BLaER1 treated with 17β-estradiol and CSF1 and Interleukin-3, amounts not matched to agents 10 nM and 100 nM (cell line): ENCODE measurements around the gene MDM4.

Experiments used
- H3K27ac ChIP-seq, 11 experiments: shearing (Covaris generic); formaldehyde crosslinking; 2 replicates each; pipeline ENCODE4 v1.8.1; 2022
- H3K27me3 ChIP-seq, 11 experiments: shearing (Covaris generic); formaldehyde crosslinking; 2 replicates each; pipeline ENCODE4 v1.8.1; 2022
- H3K36me3 ChIP-seq, 11 experiments: shearing (Covaris generic); formaldehyde crosslinking; 2 replicates each; pipeline ENCODE4 v1.8.1; 2022
- H3K4me1 ChIP-seq, 10 experiments: shearing (Covaris generic); formaldehyde crosslinking; 2 replicates each; pipeline ENCODE4 v1.8.1; 2022
- H3K4me2 ChIP-seq, 11 experiments: shearing (Covaris generic); formaldehyde crosslinking; 2 replicates each; pipeline ENCODE4 v1.8.1; 2022
- H3K4me3 ChIP-seq, 10 experiments: shearing (Covaris generic); formaldehyde crosslinking; 2 replicates each; pipeline ENCODE4 v1.8.1; 2022
- H3K9ac ChIP-seq, 11 experiments: shearing (Covaris generic); formaldehyde crosslinking; 2 replicates each; pipeline ENCODE4 v1.8.1; 2022
- H3K9me3 ChIP-seq, 11 experiments: shearing (Covaris generic); formaldehyde crosslinking; replicated peaks in 1 of 11; 2 replicates each; pipeline ENCODE4 v1.8.1; 2022
- H4K20me1 ChIP-seq, 11 experiments: shearing (Covaris generic); formaldehyde crosslinking; 2 replicates each; pipeline ENCODE4 v1.8.1; 2022
- Cebpa-rat ChIP-seq, 11 experiments: shearing (Covaris generic); IDR thresholded peaks; 2 replicates each; pipeline ENCODE4 v1.8.1; 2022

The MDM4 gene

GRCh38 chr1:204600968-204601367, 84.8 kb downstream of the MDM4 start:
- Histone ChIP-seq H4K20me1 (no peaks in the 10 kb centered on the region), H3K9ac (no peak overlapping the region), H3K4me3 (no peak overlapping the region), H3K27me3 (no peaks in the 10 kb centered on the region), H3K4me1 (peaks cover 0 to 11% (median 3%) of the 10 kb centered on the region in 10 experiments; a peak in 6 of 20 replicates), H3K4me2 (no peak overlapping the region), H3K36me3 (peaks cover 0 to 4% (median 0%) of the 10 kb centered on the region in 11 experiments; a peak in 1 of 22 replicates), H3K9me3 (no peaks in the 10 kb centered on the region), H3K27ac (no peak overlapping the region)
- no peak for TF ChIP-seq Cebpa-rat (IDR thresholded peaks at IDR 0.05)

GRCh38 chr1:204602111-204602579, 85.9 kb downstream of the MDM4 start:
- no peaks in the 10 kb centered on the region for H3K9me3 ChIP-seq
- peaks cover 0 to 11% (median 3%) of the 10 kb centered on the region in 10 experiments; a peak in 6 of 20 replicates for H3K4me1 ChIP-seq
- no peak overlapping the region for H3K4me3 ChIP-seq
- no peak overlapping the region for H3K4me2 ChIP-seq
- H3K27ac ChIP-seq, result no peak overlapping the region
- H4K20me1 ChIP-seq, result no peaks in the 10 kb centered on the region
- H3K27me3 ChIP-seq, result no peaks in the 10 kb centered on the region
- H3K9ac ChIP-seq, result no peak overlapping the region
- peaks cover 0 to 2% (median 0%) of the 10 kb centered on the region in 11 experiments; a peak in 1 of 22 replicates for H3K36me3 ChIP-seq
- no peak for TF ChIP-seq Cebpa-rat (IDR thresholded peaks at IDR 0.05)

GRCh38 chr1:204602871-204603542, 86.8 kb downstream of the MDM4 start:
- H3K36me3 ChIP-seq, result no peaks in the 10 kb centered on the region
- H3K27me3 ChIP-seq, result no peaks in the 10 kb centered on the region
- no peak overlapping the region for H3K4me3 ChIP-seq
- no peak for TF ChIP-seq Cebpa-rat (IDR thresholded peaks at IDR 0.05)
- no peaks in the 10 kb centered on the region for H3K9me3 ChIP-seq
- no peak overlapping the region for H3K9ac ChIP-seq
- H3K4me2 ChIP-seq, result no peak overlapping the region
- peaks cover 0 to 9% (median 2%) of the 10 kb centered on the region in 10 experiments; a peak in 6 of 20 replicates for H3K4me1 ChIP-seq
- no peaks in the 10 kb centered on the region for H4K20me1 ChIP-seq
- no peak overlapping the region for H3K27ac ChIP-seq

GRCh38 chr1:204605791-204606190, 89.6 kb downstream of the MDM4 start:
- no peaks in the 10 kb centered on the region for H3K9me3 ChIP-seq
- no peak overlapping the region for H3K27ac ChIP-seq
- no peak overlapping the region for H3K9ac ChIP-seq
- no peaks in the 10 kb centered on the region for H3K4me1 ChIP-seq
- no peaks in the 10 kb centered on the region for H3K27me3 ChIP-seq
- no peaks in the 10 kb centered on the region for H4K20me1 ChIP-seq
- TF ChIP-seq Cebpa-rat (IDR thresholded peaks at IDR 0.05), result no peak
- no peak overlapping the region for H3K4me3 ChIP-seq
- no peaks in the 10 kb centered on the region for H3K36me3 ChIP-seq
- H3K4me2 ChIP-seq, result no peak overlapping the region
